A673 (cell line): Measurements from ENCODE around the gene ECEL1. TPM values are rescaled to one million over a fixed set of nuclear protein-coding genes. Genes with fewer than 3 reads are reported as not detected.

Source experiments
- BruUV-seq: library from RNA; stranded (reverse); fragments of 400-500 nt; replicated peaks from 2 replicates; lab custom pipeline; 2021; lab: Mats Ljungman, UMichigan
- CTCF ChIA-PET: fragments of 300-600 bp; sonication (Branson Sonifier 250); formaldehyde crosslinking; loops from one replicate; lab custom pipeline; 2022; ENCODE audit warnings: antibody characterized with exemption; lab: Charles Lee
- POLR2A ChIA-PET: fragments of 300-600 bp; sonication (Branson Sonifier 250); formaldehyde crosslinking; loops from one replicate; lab custom pipeline; 2022; ENCODE audit warnings: antibody characterized with exemption; ENCODE audit not compliant: low non-redundant PET; lab: Charles Lee
- DNase-seq: peaks from one replicate; pipeline ENCODE4 v3.0.0-alpha.2; 2015; ENCODE audit warnings: low spot score
- H3K27ac ChIP-seq: fragments of 200-600 bp; sonication (generic); 2 replicates; pipeline ENCODE4 v1.5.1; 2016; ENCODE audit warnings: mixed run types, low read depth, mild to moderate bottlenecking, mixed read lengths, antibody characterized with exemption, low read length; ENCODE audit not compliant: poor library complexity, severe bottlenecking
- H3K27me3 ChIP-seq: fragments of 200-600 bp; sonication (generic); replicated peaks from 2 replicates; pipeline ENCODE4 v1.6.1; 2017; ENCODE audit warnings: mixed run types, low read depth, mild to moderate bottlenecking, mixed read lengths, antibody characterized with exemption, low read length; ENCODE audit not compliant: insufficient read depth, poor library complexity
- H3K36me3 ChIP-seq: fragments of 200-600 bp; sonication (generic); 2 replicates; pipeline ENCODE4 v1.6.1; 2016; ENCODE audit warnings: mixed run types, mild to moderate bottlenecking, mixed read lengths, antibody characterized with exemption, low read length; ENCODE audit not compliant: insufficient read depth, poor library complexity, severe bottlenecking
- H3K4me1 ChIP-seq: fragments of 200-600 bp; sonication (generic); 2 replicates; pipeline ENCODE4 v1.6.1; 2017; ENCODE audit warnings: mixed run types, mild to moderate bottlenecking, mixed read lengths, antibody characterized with exemption, low read length; ENCODE audit not compliant: insufficient read depth, poor library complexity, severe bottlenecking
- H3K4me3 ChIP-seq: fragments of 200-600 bp; sonication (generic); 2 replicates; pipeline ENCODE4 v1.5.1; 2016; ENCODE audit warnings: low read depth, mixed run types, mild to moderate bottlenecking, mixed read lengths, low read length; ENCODE audit not compliant: poor library complexity, severe bottlenecking
- H3K9me3 ChIP-seq: fragments of 200-600 bp; sonication (generic); 2 replicates; pipeline ENCODE4 v1.6.1; 2016; ENCODE audit warnings: mixed run types, low read depth, mild to moderate bottlenecking, mixed read lengths, antibody characterized with exemption, low read length; ENCODE audit not compliant: poor library complexity, severe bottlenecking
- EZH2 ChIP-seq: fragments of 200-600 bp; sonication (generic); IDR thresholded peaks from 2 replicates; pipeline ENCODE4 v1.6.1; 2017; ENCODE audit warnings: borderline replicate concordance, low read depth, mild to moderate bottlenecking, mixed read lengths, antibody characterized with exemption, low read length; ENCODE audit not compliant: poor library complexity, severe bottlenecking
- intact Hi-C: fragments of 100-400 bp; cut with micrococcal nuclease; formaldehyde crosslinking; loops from one replicate; pipeline ENCODE4 v1.10.0; 2022; ENCODE audit not compliant: unreplicated experiment
- total RNA-seq: library from RNA; stranded (reverse); gene quantifications from 2 replicates; pipeline ENCODE4 v1.2.3, GENCODE V29; 2021
- TF ChIP-seq, protein P1 (sequence below): fragments of 300-800, 200-600 bp; sonication (generic); conservative IDR thresholded peaks from 2 replicates; pipeline ENCODE4 v1.5.1; 2017; ENCODE audit warnings: low read depth, mild to moderate bottlenecking, antibody characterized with exemption, low read length, moderate library complexity, mixed read lengths

The ECEL1 gene
- total RNA-seq, 1 experiment from 2014 or later = 0.19 TPM

DNA sequence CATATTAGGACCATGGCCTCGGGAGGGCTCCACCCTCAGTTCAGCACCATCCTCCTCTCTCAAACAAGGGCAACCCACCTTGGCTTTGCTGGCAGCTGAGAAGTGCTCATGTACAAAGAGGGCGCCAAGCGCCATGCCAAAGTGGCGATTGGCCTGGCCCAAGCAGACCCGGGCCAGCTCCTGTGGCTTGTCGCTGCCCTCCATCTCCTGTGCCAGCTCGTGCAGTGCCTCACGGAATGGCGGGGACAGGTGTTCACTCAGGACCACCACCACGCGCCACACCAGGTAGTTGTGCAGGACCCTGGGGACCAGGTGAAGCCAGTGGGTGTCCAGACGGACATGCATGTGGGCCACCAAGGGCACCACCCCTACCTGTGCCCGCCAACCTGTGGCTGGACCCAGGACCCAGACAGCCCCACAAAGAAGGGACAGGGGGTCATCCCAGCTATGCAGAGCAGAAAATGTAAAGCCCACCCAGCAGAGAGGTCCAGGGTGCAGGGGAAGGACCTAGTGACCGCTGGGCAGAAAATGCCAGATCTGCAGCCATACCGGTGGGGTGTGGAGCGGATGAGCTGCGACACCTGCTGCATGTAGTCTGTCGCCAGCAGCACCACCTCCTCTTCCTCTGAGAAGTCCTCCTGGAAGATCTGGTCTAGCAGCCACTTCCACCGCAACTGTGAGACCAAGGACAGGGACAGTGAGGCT lies 3.6 kb downstream of the ECEL1 start:
- no peak overlapping the region for H3K4me3 ChIP-seq
- ChIA-PET CTCF (no interaction called here), POLR2A (no interaction called here)
- BruUV-seq = no TSS peak
- no peak for DNase-seq
- H3K36me3 ChIP-seq = no peaks in the 10 kb centered on the region
- TF ChIP-seq, protein P1, sequence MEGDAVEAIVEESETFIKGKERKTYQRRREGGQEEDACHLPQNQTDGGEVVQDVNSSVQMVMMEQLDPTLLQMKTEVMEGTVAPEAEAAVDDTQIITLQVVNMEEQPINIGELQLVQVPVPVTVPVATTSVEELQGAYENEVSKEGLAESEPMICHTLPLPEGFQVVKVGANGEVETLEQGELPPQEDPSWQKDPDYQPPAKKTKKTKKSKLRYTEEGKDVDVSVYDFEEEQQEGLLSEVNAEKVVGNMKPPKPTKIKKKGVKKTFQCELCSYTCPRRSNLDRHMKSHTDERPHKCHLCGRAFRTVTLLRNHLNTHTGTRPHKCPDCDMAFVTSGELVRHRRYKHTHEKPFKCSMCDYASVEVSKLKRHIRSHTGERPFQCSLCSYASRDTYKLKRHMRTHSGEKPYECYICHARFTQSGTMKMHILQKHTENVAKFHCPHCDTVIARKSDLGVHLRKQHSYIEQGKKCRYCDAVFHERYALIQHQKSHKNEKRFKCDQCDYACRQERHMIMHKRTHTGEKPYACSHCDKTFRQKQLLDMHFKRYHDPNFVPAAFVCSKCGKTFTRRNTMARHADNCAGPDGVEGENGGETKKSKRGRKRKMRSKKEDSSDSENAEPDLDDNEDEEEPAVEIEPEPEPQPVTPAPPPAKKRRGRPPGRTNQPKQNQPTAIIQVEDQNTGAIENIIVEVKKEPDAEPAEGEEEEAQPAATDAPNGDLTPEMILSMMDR = no peak
- TF ChIP-seq EZH2 = no peak
- peaks cover 49% of the 10 kb centered on the region for H3K27me3 ChIP-seq
- H3K4me1 ChIP-seq = no peaks in the 10 kb centered on the region
- no peaks in the 10 kb centered on the region for H3K9me3 ChIP-seq
- no peak overlapping the region for H3K27ac ChIP-seq
- intact Hi-C loops = no loop called here

DNA sequence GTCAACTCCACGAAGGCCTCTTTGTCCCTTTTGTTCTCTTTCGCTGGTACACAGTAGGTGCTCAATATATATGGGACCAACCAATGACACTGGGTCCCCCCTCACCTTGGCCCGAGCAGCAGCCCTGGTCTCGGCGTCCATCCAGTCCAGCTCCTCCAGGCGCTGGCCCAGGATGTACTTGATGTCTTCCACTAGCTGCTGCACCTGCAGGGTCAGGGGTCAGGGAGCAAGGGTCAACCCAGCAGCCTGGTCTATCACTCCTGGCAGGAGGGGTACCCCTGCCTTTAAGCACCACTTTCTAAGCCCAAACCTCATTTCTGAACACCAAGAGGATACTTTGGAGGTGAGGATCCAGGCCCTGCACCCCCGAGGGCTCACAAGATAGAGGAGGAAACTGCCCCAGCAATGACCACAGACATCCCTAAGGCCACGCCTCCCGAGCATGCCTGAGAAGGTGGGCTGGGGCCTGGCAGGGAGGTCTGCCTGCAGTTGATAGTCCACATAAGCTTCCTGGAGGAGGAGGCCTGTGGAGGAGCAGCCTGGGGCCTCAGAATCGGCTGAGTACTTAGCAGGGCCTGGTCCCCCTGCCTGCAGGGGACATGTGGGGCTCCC lies 4.2 kb downstream of the ECEL1 start:
- H3K27ac ChIP-seq = no peak overlapping the region
- intact Hi-C loops = no loop called here
- BruUV-seq = no TSS peak
- no peak for TF ChIP-seq EZH2
- TF ChIP-seq, protein P1 = no peak
- no peak overlapping the region for H3K4me3 ChIP-seq
- no peaks in the 10 kb centered on the region for H3K36me3 ChIP-seq
- ChIA-PET CTCF (interaction anchor here (0.6 kb wide), 1 partner anchor 11 kb away, joined by 3 read pairs; no protein-coding TSS in a partner anchor), POLR2A (no interaction called here)
- no peaks in the 10 kb centered on the region for H3K9me3 ChIP-seq
- peaks cover 42% of the 10 kb centered on the region for H3K27me3 ChIP-seq
- H3K4me1 ChIP-seq = no peaks in the 10 kb centered on the region
- no peak for DNase-seq

DNA sequence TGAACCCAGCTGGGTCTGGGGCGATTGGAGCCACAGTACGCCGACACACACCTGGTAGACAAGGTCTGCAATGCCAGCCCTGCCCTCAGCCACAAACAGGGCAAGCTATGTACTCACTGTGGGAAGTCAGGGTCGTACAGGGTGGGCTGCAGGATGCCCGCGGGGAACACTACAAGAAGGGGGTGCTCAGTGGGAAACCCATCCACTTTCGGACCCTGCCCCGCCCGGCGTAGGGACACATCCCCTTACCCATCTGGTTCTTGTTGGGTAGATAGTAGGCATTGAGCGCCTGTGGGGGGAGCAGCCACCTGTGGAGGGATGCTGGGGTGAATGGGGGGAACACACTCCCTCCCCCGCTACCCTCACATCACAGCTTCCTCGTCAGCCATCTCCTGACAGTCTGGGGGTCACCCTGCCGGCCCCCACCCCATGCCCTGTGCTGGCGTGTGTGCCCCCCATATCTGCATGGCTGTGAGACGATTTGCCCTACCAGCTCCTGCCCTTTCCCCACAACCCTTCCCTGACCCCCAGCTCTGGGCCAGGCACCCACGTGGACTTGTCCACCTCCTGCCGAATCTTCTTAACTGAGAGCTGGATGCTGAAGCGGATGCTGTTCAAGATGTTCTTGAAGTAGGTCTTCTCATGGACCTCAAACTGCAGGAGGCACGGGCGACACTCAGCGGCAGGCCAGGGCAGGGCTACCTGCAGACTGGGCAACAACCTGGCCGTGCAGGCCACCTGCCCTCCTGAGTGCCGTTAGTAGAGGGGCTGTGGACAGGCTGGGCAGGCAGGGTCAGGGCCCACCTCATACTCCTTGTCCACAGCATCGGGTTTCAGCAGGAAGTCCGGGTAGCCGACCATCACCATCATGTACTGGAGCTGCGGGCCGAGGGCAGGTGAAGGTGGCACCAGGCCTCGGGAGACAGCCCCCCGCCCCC lies 5.1 kb downstream of the ECEL1 start:
- no TSS peak for BruUV-seq
- POLR2A ChIA-PET = no interaction called here
- DNase-seq = no peak
- no peak overlapping the region for H3K27ac ChIP-seq
- no peaks in the 10 kb centered on the region for H3K9me3 ChIP-seq
- TF ChIP-seq, protein P1 = no peak
- TF ChIP-seq EZH2 = no peak
- CTCF ChIA-PET = interaction anchor here (0.6 kb wide), 1 partner anchor 12 kb away, joined by 3 read pairs; no protein-coding TSS in a partner anchor
- intact Hi-C loops = no loop called here
- no peaks in the 10 kb centered on the region for H3K4me1 ChIP-seq
- H3K4me3 ChIP-seq = no peak overlapping the region
- no peaks in the 10 kb centered on the region for H3K36me3 ChIP-seq
- peaks cover 35% of the 10 kb centered on the region for H3K27me3 ChIP-seq
